PC-3 (cell line): ENCODE measurements around the gene H19. TPM values are rescaled to one million over a fixed set of nuclear protein-coding genes. Genes with fewer than 3 reads are reported as not detected.

ENCODE experiments used
- ATAC-seq: fragments of 200-7000 bp; cut with Tn5 transposase; 2 replicates; pipeline ENCODE4 v1.9.1; 2020; ENCODE audit warnings: mild to moderate bottlenecking, moderate library complexity
- BruUV-seq: library from RNA; stranded (reverse); fragments of 400-500 nt; replicated peaks from 2 replicates; lab custom pipeline; 2021; lab: Mats Ljungman, UMichigan
- CTCF ChIA-PET: fragments of 300-600 bp; sonication (Branson Sonifier 250); formaldehyde crosslinking; loops from one replicate; lab custom pipeline; 2022; ENCODE audit warnings: antibody characterized with exemption; lab: Charles Lee
- POLR2A ChIA-PET: fragments of 300-600 bp; sonication (Branson Sonifier 250); formaldehyde crosslinking; loops from one replicate; lab custom pipeline; 2022; ENCODE audit warnings: antibody characterized with exemption; ENCODE audit not compliant: unreplicated experiment; lab: Charles Lee
- DNase-seq: peaks from one replicate; pipeline ENCODE4 v3.0.0-alpha.2; 2015
- H2AFZ ChIP-seq: fragments of 300-600 bp; sonication (generic); 2 replicates; pipeline ENCODE4 v1.6.0; 2016; ENCODE audit warnings: antibody characterized with exemption, low read length
- H3F3A ChIP-seq: fragments of 300-600 bp; sonication (generic); one replicate; pipeline ENCODE4 v1.6.0; 2017; ENCODE audit warnings: antibody characterized with exemption, low read length, control low read depth, mild to moderate bottlenecking; ENCODE audit not compliant: unreplicated experiment
- H3K27ac ChIP-seq: fragments of 300-600 bp; sonication (generic); 2 replicates; pipeline ENCODE4 v1.5.1; 2016; ENCODE audit warnings: mild to moderate bottlenecking, low read length
- H3K27me3 ChIP-seq: fragments of 300-600 bp; sonication (generic); 2 replicates; pipeline ENCODE4 v1.6.1; 2016; ENCODE audit warnings: low read length, mixed read lengths
- H3K36me3 ChIP-seq: fragments of 300-600 bp; sonication (generic); 2 replicates; pipeline ENCODE4 v1.6.1; 2016; ENCODE audit warnings: low read depth, mixed run types, low read length, mixed read lengths
- H3K4me1 ChIP-seq: fragments of 300-600 bp; sonication (generic); 2 replicates; pipeline ENCODE4 v1.5.1; 2016; ENCODE audit warnings: low read length; ENCODE audit not compliant: insufficient read depth
- H3K4me2 ChIP-seq: fragments of 300-600 bp; sonication (generic); 2 replicates; pipeline ENCODE4 v1.6.0; 2016; ENCODE audit warnings: low read length
- H3K4me3 ChIP-seq: fragments of 300-600 bp; sonication (generic); 2 replicates; pipeline ENCODE4 v1.5.1; 2016; ENCODE audit warnings: mild to moderate bottlenecking, low read length, mixed read lengths
- H3K79me2 ChIP-seq: fragments of 300-600 bp; sonication (generic); 2 replicates; pipeline ENCODE4 v1.6.1; 2017; ENCODE audit warnings: low read length, mixed read lengths
- H3K9ac ChIP-seq: fragments of 300-600 bp; sonication (generic); 2 replicates; pipeline ENCODE4 v1.6.0; 2016; ENCODE audit warnings: mild to moderate bottlenecking, low read length
- H3K9me2 ChIP-seq: fragments of 300-600 bp; sonication (generic); replicated peaks from 2 replicates; pipeline ENCODE4 v1.6.1; 2016; ENCODE audit warnings: mixed run types, low read length, mixed read lengths
- H3K9me3 ChIP-seq: fragments of 300-600 bp; sonication (generic); 2 replicates; pipeline ENCODE4 v1.6.1; 2016; ENCODE audit warnings: low read length, mixed read lengths
- H4K20me1 ChIP-seq: fragments of 300-600 bp; sonication (generic); 2 replicates; pipeline ENCODE4 v1.6.1; 2016; ENCODE audit warnings: low read length, mixed read lengths
- EZH2 ChIP-seq: fragments of 300-600 bp; sonication (generic); IDR thresholded peaks from one replicate; pipeline ENCODE4 v1.6.1; 2017; ENCODE audit warnings: antibody characterized with exemption, mild to moderate bottlenecking, low read length; ENCODE audit not compliant: unreplicated experiment
- EZH2phosphoT487 ChIP-seq: fragments of 300-600 bp; sonication (generic); IDR thresholded peaks from 2 replicates; pipeline ENCODE4 v1.6.1; 2018; ENCODE audit warnings: mild to moderate bottlenecking, antibody characterized with exemption, low read length, borderline replicate concordance
- intact Hi-C: fragments of 100-400 bp; cut with micrococcal nuclease; formaldehyde crosslinking; loops from 2 replicates; pipeline ENCODE4 v1.9.0; 2023
- total RNA-seq: library from RNA; depleted of rRNA; stranded (reverse); fragments of >200 nt; gene quantifications from 2 replicates; pipeline ENCODE4 v1.2.3, GENCODE V29; 2014
- TF ChIP-seq, protein P1 (sequence below): fragments of 300-600 bp; sonication (generic); conservative IDR thresholded peaks from 2 replicates; pipeline ENCODE4 v1.5.1; 2017; ENCODE audit warnings: antibody characterized with exemption, low read depth, mild to moderate bottlenecking, low read length

The H19 gene
- total RNA-seq, 1 experiment from 2014 or later: not detected

DNA sequence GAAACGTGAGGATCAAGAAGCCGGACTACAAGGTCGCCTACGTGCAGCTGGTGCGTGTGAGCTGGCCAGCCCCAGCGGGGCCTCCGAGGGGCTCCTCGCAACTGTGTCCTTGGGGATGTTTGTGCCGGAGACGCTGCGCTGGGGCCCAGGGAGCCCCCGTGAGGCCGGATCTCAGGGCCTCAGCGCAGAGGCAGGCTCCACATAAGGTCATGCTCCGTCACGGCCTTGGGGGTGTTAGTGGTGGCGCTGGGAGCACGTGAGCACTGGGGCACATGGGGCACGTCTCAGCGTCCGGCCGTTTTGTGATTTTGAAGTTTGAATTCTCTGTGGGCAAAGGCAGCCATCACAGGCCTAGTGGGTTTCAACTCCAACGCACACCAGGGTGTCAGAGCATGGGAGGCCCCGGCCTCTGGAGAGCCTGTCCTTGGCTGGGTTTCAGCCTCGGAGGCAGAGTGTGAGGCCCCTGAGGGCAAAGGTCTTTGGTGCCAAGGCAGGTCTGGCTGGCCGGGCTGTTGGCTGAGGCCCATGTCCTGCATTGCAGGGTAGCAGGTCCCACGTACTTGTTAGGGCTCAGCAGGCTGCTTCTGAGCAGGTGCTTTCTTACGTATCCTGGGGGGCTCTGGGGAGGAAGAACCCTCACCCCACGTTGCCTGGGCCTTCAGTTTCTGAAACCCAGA, 44.7 kb downstream of the H19 start:
- H3K4me1 ChIP-seq: no peaks in the 10 kb centered on the region
- DNase-seq (no peak), ATAC-seq (no peak)
- intact Hi-C loops: no loop called here
- no TSS peak for BruUV-seq
- no peaks in the 10 kb centered on the region for H3K79me2 ChIP-seq
- no peak overlapping the region for H3K9ac ChIP-seq
- CTCF ChIA-PET: no interaction called here
- H3K9me2 ChIP-seq: no peaks in the 10 kb centered on the region
- no peaks in the 10 kb centered on the region for H3K27me3 ChIP-seq
- no peaks in the 10 kb centered on the region for H3K36me3 ChIP-seq
- H3K4me2 ChIP-seq: no peak overlapping the region
- H3F3A ChIP-seq: no peaks in the 10 kb centered on the region
- H4K20me1 ChIP-seq: no peaks in the 10 kb centered on the region
- no peaks in the 10 kb centered on the region for H3K9me3 ChIP-seq
- no peak overlapping the region for H3K4me3 ChIP-seq
- no peak overlapping the region for H2AFZ ChIP-seq
- POLR2A ChIA-PET: no interaction called here
- no peak overlapping the region for H3K27ac ChIP-seq
- TF ChIP-seq, protein P1, sequence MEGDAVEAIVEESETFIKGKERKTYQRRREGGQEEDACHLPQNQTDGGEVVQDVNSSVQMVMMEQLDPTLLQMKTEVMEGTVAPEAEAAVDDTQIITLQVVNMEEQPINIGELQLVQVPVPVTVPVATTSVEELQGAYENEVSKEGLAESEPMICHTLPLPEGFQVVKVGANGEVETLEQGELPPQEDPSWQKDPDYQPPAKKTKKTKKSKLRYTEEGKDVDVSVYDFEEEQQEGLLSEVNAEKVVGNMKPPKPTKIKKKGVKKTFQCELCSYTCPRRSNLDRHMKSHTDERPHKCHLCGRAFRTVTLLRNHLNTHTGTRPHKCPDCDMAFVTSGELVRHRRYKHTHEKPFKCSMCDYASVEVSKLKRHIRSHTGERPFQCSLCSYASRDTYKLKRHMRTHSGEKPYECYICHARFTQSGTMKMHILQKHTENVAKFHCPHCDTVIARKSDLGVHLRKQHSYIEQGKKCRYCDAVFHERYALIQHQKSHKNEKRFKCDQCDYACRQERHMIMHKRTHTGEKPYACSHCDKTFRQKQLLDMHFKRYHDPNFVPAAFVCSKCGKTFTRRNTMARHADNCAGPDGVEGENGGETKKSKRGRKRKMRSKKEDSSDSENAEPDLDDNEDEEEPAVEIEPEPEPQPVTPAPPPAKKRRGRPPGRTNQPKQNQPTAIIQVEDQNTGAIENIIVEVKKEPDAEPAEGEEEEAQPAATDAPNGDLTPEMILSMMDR: no peak
- TF ChIP-seq EZH2 (no peak), EZH2phosphoT487 (no peak)

DNA sequence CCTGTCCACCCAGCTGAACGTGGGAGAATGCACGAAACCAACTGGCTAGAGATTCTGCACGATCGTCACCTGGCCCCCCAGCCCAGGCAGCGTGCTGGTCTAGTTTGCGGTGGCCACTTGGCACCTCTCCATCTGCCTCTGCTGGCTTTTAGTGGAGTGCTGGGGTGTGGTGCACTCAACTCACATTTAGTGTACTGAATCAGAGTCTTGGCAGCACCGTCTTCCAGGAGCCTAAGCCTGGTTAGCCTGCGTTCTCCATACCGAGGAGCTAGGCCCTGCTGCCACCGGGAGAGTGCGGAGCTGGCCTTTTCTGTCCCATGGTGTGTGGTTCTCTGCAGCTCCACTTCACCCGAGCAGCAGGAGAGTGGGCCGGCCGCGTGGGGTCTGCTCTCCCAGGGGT, 47.7 kb downstream of the H19 start:
- POLR2A ChIA-PET: no interaction called here
- BruUV-seq: no TSS peak
- intact Hi-C loops: loop anchor here (10.0 kb wide), 1 partner anchor 55 kb away; the partner anchor contains the start of gene PRR33

More for the DNA sequence above, 47.7 kb downstream of the H19 start:
- no peaks in the 10 kb centered on the region for H3K79me2 ChIP-seq
- no peaks in the 10 kb centered on the region for H3K9me2 ChIP-seq
- no peaks in the 10 kb centered on the region for H3K36me3 ChIP-seq
- DNase-seq (no peak), ATAC-seq (no peak)
- H3F3A ChIP-seq: no peaks in the 10 kb centered on the region
- H3K4me1 ChIP-seq: no peaks in the 10 kb centered on the region
- CTCF ChIA-PET: no interaction called here
- no peak overlapping the region for H2AFZ ChIP-seq
- no peak overlapping the region for H3K27ac ChIP-seq
- no peak overlapping the region for H3K4me2 ChIP-seq
- TF ChIP-seq, protein P1: no peak
- TF ChIP-seq EZH2phosphoT487: no peak
- no peak for TF ChIP-seq EZH2
- H4K20me1 ChIP-seq: no peaks in the 10 kb centered on the region
- H3K9ac ChIP-seq: no peak overlapping the region
- H3K4me3 ChIP-seq: no peak overlapping the region
- no peaks in the 10 kb centered on the region for H3K27me3 ChIP-seq
- H3K9me3 ChIP-seq: no peaks in the 10 kb centered on the region
